Keratinocyte (primary cell): ENCODE results near the gene HDAC1. TPM values are rescaled to one million over a fixed set of nuclear protein-coding genes. Genes with fewer than 3 reads are reported as not detected.

Experiments
- DNase-seq: peaks from one replicate; pipeline ENCODE4 v3.0.0-alpha.2; 2011; ENCODE audit warnings: low read depth, missing footprints, low spot score
- FAIRE-seq: peaks from 2 replicates; lab custom pipeline; 2011; peaks lifted over from hg19 to GRCh38; lab: Jason Lieb, UNC
- H2AFZ ChIP-seq: 2 replicates; pipeline ENCODE4 v1.6.0; 2012; ENCODE audit warnings: low read length, control low read depth, inconsistent platforms; ENCODE audit not compliant: control insufficient read depth
- H3K27ac ChIP-seq: 2 replicates; pipeline ENCODE4 v1.5.1; 2011; ENCODE audit warnings: low read length; ENCODE audit not compliant: control insufficient read depth, insufficient read depth
- H3K27me3 ChIP-seq: 3 replicates; pipeline ENCODE4 v1.6.0; 2011; ENCODE audit warnings: low read length; ENCODE audit not compliant: control insufficient read depth, insufficient read depth; ENCODE audit errors: extremely low read depth
- H3K36me3 ChIP-seq, 2 experiments: 2 replicates in 1 of 2; 3 replicates in 1 of 2; pipeline ENCODE4 v1.5.1; 2011; ENCODE audit warnings: low read length in 2 of 2, mild to moderate bottlenecking in 1 of 2; ENCODE audit not compliant: control insufficient read depth in 2 of 2, insufficient read depth in 2 of 2; ENCODE audit errors: extremely low read depth in 1 of 2
- H3K4me1 ChIP-seq: 3 replicates; pipeline ENCODE4 v1.5.1; 2011; ENCODE audit warnings: low read length; ENCODE audit not compliant: control insufficient read depth, insufficient read depth; ENCODE audit errors: extremely low read depth
- H3K4me2 ChIP-seq: 3 replicates; pipeline ENCODE4 v1.6.0; 2011; ENCODE audit warnings: low read depth, low read length; ENCODE audit not compliant: control insufficient read depth, insufficient read depth; ENCODE audit errors: extremely low read depth
- H3K4me3 ChIP-seq, 3 experiments: fragments of 200-600 bp in 1 of 3; sonication (generic) in 1 of 3; 2 replicates in 2 of 3; 3 replicates in 1 of 3; pipeline ENCODE4 v1.5.1; 2011 to 2016; ENCODE audit warnings: low read length in 3 of 3, mild to moderate bottlenecking in 3 of 3, control low read depth in 2 of 3, inconsistent platforms in 1 of 3, low read depth in 1 of 3, mixed read lengths in 1 of 3, mixed run types in 1 of 3, moderate library complexity in 1 of 3; ENCODE audit not compliant: control insufficient read depth in 2 of 3, insufficient read depth in 2 of 3; ENCODE audit errors: extremely low read depth in 1 of 3
- H3K79me2 ChIP-seq: 2 replicates; pipeline ENCODE4 v1.6.0; 2012; ENCODE audit warnings: low read length; ENCODE audit not compliant: control insufficient read depth, insufficient read depth
- H3K9ac ChIP-seq: 3 replicates; pipeline ENCODE4 v1.6.0; 2011; ENCODE audit warnings: low read length; ENCODE audit not compliant: control insufficient read depth, insufficient read depth; ENCODE audit errors: extremely low read depth
- H3K9me1 ChIP-seq: 3 replicates; pipeline ENCODE4 v1.6.0; 2011; ENCODE audit warnings: low read length; ENCODE audit not compliant: control insufficient read depth, insufficient read depth; ENCODE audit errors: extremely low read depth
- H3K9me3 ChIP-seq: 2 replicates; pipeline ENCODE4 v1.5.1; 2012; ENCODE audit warnings: low read depth, low read length; ENCODE audit not compliant: control insufficient read depth
- H4K20me1 ChIP-seq: 3 replicates; pipeline ENCODE4 v1.6.0; 2011; ENCODE audit warnings: low read length; ENCODE audit not compliant: control insufficient read depth, insufficient read depth; ENCODE audit errors: extremely low read depth
- EZH2 ChIP-seq: IDR thresholded peaks from one replicate; pipeline ENCODE4 v1.6.1; 2012; ENCODE audit warnings: inconsistent platforms, mild to moderate bottlenecking, low read length, moderate library complexity
- dilution Hi-C: fragments of 300-500 bp; cut with MboI; formaldehyde crosslinking; loops from one replicate; pipeline ENCODE4 v1.7.0; 2020; ENCODE audit warnings: low sequenced_read_pairs; ENCODE audit not compliant: extremely low pct_ligation_motif_present
- polyA plus RNA-seq, 5 experiments: library from polyadenylated mRNA; depleted of rRNA in 3 of 5; stranded (reverse) in 3 of 5; stranded (forward) in 1 of 5; unstranded in 1 of 5; fragments of >200 nt; gene quantifications; 1 replicate in 1 of 5; 2 replicates in 3 of 5; 3 replicates in 1 of 5; pipeline versions ENCODE4 v1.2.1 to v1.2.3, GENCODE V29; 2011 to 2012; ENCODE audit warnings: missing spikeins in 2 of 5, low read depth in 1 of 5, low replicate concordance in 1 of 5
- TF ChIP-seq, protein P1 (sequence below), 3 experiments: IDR thresholded peaks in 1 of 3; conservative IDR thresholded peaks in 1 of 3; optimal IDR thresholded peaks in 1 of 3; 2 replicates in 2 of 3; 3 replicates in 1 of 3; pipeline versions ENCODE3 to v1.5.1; 2011; ENCODE audit warnings: low read length in 3 of 3, mild to moderate bottlenecking in 3 of 3, moderate library complexity in 2 of 3, control low read depth in 1 of 3, inconsistent platforms in 1 of 3; ENCODE audit not compliant: insufficient read depth in 2 of 3; ENCODE audit errors: extremely low read depth in 1 of 3

The HDAC1 gene
- polyA plus RNA-seq, 1 donor (not counting 4 experiments of a cell fraction or from before 2014, with no cell fraction given) = 198 TPM

- Histone ChIP-seq H3K9me3 (no peaks in the 10 kb centered on the region), H4K20me1 (no peaks in the 10 kb centered on the region), H2AFZ (no peak overlapping the region), H3K4me3 (no peak overlapping the region), H3K79me2 (peaks cover 47% of the 10 kb centered on the region), H3K9ac (no peak overlapping the region), H3K27me3 (no peaks in the 10 kb centered on the region), H3K36me3 (peaks cover 12 to 13% of the 10 kb centered on the region in 2 experiments), H3K27ac (no peak overlapping the region), H3K4me1 (peaks cover 6% of the 10 kb centered on the region), H3K9me1 (peaks cover 3% of the 10 kb centered on the region), H3K4me2 (no peak overlapping the region)
- no peak for FAIRE-seq
- no peak for DNase-seq
- dilution Hi-C loops = no loop called here
- TF ChIP-seq, protein P1, sequence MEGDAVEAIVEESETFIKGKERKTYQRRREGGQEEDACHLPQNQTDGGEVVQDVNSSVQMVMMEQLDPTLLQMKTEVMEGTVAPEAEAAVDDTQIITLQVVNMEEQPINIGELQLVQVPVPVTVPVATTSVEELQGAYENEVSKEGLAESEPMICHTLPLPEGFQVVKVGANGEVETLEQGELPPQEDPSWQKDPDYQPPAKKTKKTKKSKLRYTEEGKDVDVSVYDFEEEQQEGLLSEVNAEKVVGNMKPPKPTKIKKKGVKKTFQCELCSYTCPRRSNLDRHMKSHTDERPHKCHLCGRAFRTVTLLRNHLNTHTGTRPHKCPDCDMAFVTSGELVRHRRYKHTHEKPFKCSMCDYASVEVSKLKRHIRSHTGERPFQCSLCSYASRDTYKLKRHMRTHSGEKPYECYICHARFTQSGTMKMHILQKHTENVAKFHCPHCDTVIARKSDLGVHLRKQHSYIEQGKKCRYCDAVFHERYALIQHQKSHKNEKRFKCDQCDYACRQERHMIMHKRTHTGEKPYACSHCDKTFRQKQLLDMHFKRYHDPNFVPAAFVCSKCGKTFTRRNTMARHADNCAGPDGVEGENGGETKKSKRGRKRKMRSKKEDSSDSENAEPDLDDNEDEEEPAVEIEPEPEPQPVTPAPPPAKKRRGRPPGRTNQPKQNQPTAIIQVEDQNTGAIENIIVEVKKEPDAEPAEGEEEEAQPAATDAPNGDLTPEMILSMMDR (optimal IDR thresholded peaks at IDR 0.05 in 1 of 3, IDR thresholded peaks at IDR 0.05 in 1 of 3, conservative IDR thresholded peaks at IDR 0.05 in 1 of 3; ENCODE audit: extremely low read depth in 1 of 3, insufficient read depth in 2 of 3, low read length in 3 of 3) = no peak
- TF ChIP-seq EZH2 = no peak
These were observed 11.5 kb downstream of the HDAC1 start for GRCh38 chr1:32303358-32303757.

DNA sequence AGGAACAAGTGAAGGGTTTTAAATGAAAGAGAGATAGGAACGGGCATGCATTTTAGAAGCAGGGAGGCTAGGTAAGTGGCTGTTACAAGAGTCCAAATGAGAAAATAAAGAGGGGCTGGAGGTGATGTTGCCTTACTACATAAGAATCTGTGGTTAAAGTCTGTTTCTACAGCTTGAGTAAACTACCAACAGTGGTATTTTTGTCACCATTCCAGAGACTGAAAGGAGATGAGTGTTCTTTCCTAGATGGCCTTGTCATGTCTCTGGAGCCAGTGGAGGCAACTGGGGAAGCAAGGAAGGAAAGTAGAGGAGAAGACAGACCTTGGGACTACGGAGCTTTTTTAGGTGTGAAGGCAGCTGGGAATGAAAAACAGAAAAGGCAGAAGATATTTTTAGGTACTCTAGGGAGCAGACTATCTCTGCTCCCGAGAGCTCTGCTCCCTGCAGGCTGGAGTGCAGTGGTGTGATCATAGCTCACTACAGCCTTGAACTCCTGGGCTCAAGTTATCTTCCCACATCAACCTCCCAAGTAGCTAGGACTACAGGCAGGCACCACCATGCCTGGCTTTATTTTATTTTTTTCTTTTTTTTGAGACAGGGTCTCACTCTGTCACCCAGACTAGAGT is 12.2 kb downstream of the HDAC1 start:
- H3K36me3 ChIP-seq = peaks cover 12 to 13% of the 10 kb centered on the region in 2 experiments
- H2AFZ ChIP-seq = no peak overlapping the region
- H3K4me2 ChIP-seq = no peak overlapping the region
- H4K20me1 ChIP-seq = no peaks in the 10 kb centered on the region
- FAIRE-seq (no peak), DNase-seq (no peak)
- no peak overlapping the region for H3K9ac ChIP-seq
- H3K4me1 ChIP-seq = peaks cover 4% of the 10 kb centered on the region
- no peak overlapping the region for H3K4me3 ChIP-seq
- H3K9me3 ChIP-seq = no peaks in the 10 kb centered on the region
- H3K79me2 ChIP-seq = peaks cover 49% of the 10 kb centered on the region
- dilution Hi-C loops = no loop called here
- TF ChIP-seq, protein P1 (optimal IDR thresholded peaks at IDR 0.05 in 1 of 3, IDR thresholded peaks at IDR 0.05 in 1 of 3, conservative IDR thresholded peaks at IDR 0.05 in 1 of 3; ENCODE audit: extremely low read depth in 1 of 3, insufficient read depth in 2 of 3, low read length in 3 of 3) = no peak
- no peak for TF ChIP-seq EZH2
- H3K27ac ChIP-seq = no peak overlapping the region
- peaks cover 3% of the 10 kb centered on the region for H3K9me1 ChIP-seq
- no peaks in the 10 kb centered on the region for H3K27me3 ChIP-seq
